HG03280 (cell line): ENCODE measurements around the gene XPNPEP1.
A peak's percentile ranks its signal among the peaks of the same experiment; 100 is the strongest.
"Not testable (repeated sequence)": the region's sequence is repeated elsewhere in the genome, so short reads cannot be mapped to it uniquely, and the experiment has no call there.

Source experiments
- ATAC-seq: cut with Tn5 transposase; IDR thresholded peaks from one replicate; pipeline ENCODE4 v1.9.1; 2021; ENCODE audit warnings: mild to moderate bottlenecking, moderate library complexity; ENCODE audit not compliant: unreplicated experiment

Gene XPNPEP1

DNA sequence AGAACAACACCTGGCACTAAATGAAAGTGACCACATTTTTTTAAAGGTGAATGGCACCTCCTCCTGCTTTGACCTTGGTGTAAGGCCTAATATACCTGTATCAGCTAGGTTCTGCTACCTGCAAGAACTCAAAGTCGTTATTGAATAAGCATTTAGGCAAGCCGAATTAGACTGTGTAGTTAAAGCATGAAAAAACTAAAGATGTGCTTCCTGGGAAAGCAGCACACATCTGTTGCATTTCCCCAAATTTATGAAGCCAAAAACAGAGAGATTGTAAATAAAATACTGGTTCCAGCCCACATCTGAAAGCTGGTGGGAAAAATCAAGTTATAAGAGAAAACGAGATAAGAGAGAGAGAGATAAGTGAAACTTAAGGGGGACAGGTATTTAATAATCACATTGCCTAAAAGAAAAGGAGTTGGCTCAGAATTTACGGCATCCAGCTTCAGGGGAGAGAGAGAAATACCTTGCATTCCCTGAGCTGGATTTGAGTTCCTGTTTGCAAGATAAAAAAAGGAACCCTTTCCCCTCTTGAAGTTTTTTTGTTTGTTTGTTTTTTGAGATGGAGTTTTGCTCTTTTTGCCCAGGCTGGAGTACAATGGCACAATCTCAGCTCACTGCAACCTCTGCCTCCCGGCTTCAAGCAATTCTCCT lies 1.8 kb upstream of the XPNPEP1 start:
- no peak for ATAC-seq

DNA sequence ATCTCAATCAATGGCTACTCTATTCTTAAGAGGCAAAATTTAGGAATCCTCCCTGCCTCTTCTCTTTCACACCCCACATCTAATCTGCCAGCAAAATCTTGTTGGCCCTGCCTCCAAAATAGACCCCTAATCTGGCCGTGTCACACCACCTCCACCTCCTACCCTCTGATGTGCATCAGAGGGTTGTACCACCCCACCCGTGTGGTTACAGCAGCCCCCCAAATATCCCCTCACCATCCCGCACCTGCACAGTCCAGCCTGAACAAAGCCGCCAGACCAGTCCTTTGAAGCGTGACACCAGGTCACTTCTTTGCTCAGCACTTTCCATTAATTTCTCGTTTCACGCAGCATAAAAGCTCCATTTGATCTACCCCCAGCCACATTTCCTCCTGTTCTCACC lies 776 bp upstream of the XPNPEP1 start:
- no peak for ATAC-seq

- no peak for ATAC-seq
Observed at GRCh38 chr10:109922358-109922975, 844 bp downstream of the XPNPEP1 start.

GRCh38 chr10:109920016-109920415 lies 3.3 kb downstream of the XPNPEP1 start:
- ATAC-seq = no peak

GRCh38 chr10:109919220-109919619 lies 4.1 kb downstream of the XPNPEP1 start:
- no peak for ATAC-seq

DNA sequence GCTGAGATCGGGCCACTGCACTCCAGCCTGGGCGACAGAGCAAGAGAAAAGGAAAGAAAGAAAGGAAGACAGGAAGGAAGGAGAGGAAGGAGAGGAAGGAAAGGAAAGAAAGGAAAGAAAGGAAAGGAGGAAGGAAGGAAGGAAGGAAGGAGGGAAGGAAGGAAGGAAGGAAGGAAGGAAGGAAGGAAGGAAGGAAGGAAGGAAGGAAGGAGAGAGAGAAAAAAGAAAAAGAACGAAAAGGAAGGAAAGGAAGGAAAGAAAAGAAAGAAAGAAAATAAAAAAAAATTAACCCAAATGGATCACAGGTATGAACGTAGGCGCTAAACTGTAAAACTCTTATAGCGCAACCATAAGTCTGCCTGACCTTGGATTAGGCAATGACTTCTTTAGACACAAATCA lies 4.6 kb downstream of the XPNPEP1 start:
- ATAC-seq = not testable (repeated sequence)

- no peak for ATAC-seq
Observed at GRCh38 chr10:109915566-109915965, 7.7 kb downstream of the XPNPEP1 start.

DNA sequence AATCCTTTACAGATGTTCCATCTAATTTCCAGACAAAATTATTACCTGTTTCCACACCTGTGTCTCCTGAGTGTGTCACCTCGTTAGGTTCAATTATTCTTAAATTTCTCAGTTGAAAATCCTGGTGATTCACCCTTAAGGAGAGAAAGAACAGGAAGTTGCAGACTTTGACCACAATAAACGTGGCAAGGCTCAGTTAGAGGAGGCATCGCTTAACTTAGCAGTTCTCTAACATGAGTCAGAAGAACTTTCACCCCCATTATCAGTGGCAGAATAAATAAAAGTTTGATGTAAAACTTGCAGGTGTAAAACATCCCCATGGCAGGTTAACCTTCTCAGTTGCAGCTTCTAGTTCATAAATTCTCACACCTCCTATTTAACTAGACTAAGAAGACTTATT lies 8.3 kb downstream of the XPNPEP1 start:
- ATAC-seq = no peak

GRCh38 chr10:109913306-109913892 lies 9.9 kb downstream of the XPNPEP1 start:
- no peak for ATAC-seq

- ATAC-seq = peak; percentile 77
Observed at GRCh38 chr10:109912335-109913281, 10.7 kb downstream of the XPNPEP1 start.

GRCh38 chr10:109911903-109912302 lies 11.4 kb downstream of the XPNPEP1 start:
- no peak for ATAC-seq

- ATAC-seq = no peak
Observed at GRCh38 chr10:109906316-109906715, 17.0 kb downstream of the XPNPEP1 start.

DNA sequence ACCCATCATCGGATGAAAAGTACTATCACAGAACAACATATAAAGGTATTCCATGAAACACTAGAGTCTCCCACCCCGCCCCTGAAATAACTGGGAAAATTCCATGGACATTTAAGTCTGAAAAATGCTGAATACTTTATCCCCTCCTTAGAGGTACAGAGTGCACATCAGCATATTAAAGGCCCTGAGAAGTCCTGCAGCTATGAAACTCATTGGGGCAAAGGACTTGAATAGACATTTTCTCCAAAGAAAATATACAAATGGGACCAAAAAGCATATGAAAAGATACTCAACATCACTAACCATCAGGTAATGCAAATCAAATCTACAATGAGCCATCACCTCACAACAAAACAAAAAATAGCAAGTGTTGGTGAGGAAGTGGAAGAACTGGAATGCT lies 18.9 kb downstream of the XPNPEP1 start:
- ATAC-seq = no peak

DNA sequence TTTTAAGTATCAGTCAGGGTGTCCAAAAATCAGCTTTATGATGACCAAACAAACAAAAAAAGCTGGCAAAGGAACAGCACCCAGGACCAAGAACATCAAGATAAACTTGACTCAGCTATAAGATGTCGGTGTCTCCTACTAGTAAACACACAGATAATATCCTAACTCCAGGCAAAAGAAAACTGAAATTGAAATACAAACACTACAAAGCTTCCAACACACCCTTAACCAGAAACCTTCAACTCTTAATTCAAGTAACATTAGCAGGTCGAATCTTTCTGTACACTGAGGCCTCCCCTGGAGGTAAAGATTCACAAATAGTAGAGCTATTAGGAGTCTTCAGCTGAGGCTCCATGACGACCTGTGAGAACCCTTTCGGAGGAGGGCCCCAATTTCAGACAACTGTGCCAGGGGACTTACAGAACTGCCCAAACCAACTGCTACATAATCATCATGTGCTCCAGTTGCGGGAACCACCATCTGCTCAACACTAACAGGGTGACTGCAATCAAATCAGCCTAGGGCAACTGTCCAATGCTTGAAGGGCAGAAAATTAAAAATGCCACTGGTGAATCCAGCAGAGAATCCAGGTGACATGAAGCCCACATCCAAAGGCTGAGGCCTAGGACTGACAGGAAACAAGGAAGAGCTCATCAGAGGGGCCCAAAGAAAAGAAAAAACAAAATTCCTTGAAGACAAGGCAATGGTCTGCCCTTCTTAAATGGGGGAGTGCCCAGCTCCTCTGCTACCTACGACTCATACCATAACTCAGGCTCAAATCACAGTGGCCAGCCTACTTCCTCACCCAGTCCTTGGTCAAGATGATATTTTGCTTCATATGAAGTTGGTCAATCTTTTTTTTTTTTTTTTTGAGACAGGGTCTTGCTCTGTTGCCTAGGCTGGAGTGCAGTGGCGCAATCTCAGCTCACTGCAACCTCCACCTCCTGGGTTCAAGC lies 20.0 kb downstream of the XPNPEP1 start:
- ATAC-seq = no peak

GRCh38 chr10:109899356-109900331 lies 23.7 kb downstream of the XPNPEP1 start:
- no peak for ATAC-seq

DNA sequence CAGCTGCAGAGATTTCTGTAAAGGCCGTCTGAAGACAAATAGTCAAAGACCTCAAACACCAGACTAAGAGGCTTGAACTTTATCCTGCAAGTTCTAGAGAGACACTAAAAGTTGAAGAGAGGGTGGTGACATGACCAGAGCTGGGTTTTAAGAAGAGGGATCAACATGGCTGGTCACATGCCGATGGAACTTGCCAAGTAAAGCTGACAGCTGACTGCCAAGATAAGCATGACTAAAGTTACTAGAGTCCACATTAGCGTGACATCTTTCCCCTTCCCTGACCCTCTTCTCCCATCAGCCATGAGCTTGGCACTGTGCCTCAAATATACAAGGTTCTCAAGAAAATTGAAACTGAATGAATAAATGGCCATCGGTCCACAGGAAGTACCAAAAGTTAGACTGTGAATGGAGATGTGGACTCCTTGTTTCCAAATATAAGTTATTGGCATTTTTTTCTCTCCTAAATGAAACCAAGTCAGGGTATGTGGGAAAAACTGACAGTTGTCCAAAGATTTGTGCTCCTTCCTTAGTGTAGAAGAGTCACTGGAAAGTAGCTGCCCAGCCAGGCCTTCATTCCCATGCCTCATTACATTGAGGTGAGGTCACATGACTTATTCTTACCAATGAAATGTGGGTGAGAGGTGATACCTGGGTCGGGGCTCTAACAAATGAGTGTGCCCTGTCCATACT lies 24.5 kb downstream of the XPNPEP1 start:
- no peak for ATAC-seq

GRCh38 chr10:109898007-109898406 lies 25.3 kb downstream of the XPNPEP1 start:
- no peak for ATAC-seq

DNA sequence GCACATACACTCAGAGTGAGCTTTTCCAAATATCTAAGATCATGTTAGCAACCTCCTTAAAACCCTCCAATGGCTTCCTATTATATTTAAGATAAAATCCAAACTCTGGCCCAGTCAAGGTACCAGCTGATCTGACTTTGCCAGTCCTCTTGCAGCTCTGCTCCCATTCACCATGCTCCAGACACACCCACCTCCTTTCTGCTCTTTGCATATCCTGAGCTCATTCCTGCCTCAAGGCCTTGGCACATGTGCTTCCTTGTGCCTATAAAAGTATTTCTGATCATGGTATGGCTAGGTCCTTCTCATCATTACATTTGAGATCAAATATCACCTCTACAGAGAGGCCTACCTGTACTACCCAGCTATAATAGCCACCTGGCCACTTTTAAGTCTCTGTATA lies 27.5 kb downstream of the XPNPEP1 start:
- ATAC-seq = no peak
